Activated CD8-positive, alpha-beta memory T cell treated with anti-CD3 and anti-CD28 coated beads, Interleukin-2, amount 50 U/mL, for 24 hours (primary cell): ENCODE measurements around the gene CUL5.

ENCODE experiments used
- DNase-seq: peaks from one replicate; pipeline ENCODE4 v3.0.0-alpha.2; 2020; ENCODE audit errors: extremely low read depth

Gene CUL5

GRCh38 chr11:108008656-108009496 is at the start of gene CUL5:
TSS of gene CUL5 (plus strand) at chr11:108008898. CDS start at chr11:108009349, 451 bp downstream.
- DNase-seq = peak; percentile 71

- DNase-seq = no peak
Measured at GRCh38 chr11:107961480-107961879, 47.2 kb upstream of the CUL5 start.

DNA sequence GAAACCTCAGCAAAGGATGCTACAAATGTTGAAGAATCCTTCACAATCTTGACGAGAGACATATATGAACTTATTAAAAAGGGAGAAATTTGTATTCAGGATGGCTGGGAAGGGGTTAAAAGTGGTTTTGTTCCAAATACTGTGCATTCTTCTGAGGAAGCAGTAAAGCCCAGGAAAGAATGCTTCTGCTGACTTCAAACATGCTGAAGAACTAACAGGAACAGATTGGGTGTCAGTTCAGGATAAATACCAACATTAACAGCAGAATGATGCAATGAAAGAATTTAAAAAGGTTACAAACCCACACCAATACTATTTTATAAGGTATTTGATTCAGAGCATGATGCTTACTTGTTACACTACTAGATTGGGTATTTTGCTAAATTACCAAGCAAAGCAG is 46.5 kb upstream of the CUL5 start:
- no peak for DNase-seq

GRCh38 chr11:107963091-107963490 is 45.6 kb upstream of the CUL5 start:
- no peak for DNase-seq

DNA sequence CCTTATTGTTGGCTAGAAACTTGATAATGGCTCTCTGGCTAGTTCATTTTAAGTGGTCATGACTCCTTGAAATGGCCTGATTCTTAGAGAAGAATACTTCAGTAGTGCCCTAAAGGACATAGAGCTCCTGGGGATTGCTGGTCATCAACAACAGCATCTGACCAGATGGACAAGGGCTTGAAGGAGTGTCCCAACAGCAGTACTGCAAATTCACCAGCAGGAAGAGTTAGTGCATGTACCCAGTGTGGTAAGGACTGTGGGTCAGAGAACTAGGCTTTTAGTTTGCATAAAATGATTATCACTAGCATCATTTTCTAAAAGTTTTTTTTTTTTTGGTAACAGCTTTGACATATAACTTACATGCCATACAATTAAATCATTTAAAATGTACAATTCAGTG is 39.5 kb upstream of the CUL5 start:
- DNase-seq = no peak

DNA sequence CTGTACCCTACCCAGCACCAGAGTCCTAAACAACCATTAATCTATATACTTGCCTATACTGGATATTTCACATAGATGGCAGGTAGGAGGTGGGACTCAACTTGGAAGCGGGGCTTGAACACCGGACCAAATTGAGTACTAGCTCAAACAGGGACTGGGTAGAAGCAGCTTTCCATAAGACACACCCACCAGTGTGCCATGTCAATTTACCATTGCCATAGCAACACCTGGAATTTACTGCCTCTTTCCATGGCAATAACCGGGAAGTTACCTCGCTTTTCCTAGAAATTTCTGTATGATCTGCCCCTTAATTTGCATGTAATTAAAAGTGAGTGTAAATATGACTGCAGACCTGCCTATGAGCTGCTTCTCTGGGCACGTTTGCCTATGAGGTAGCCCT is 38.6 kb upstream of the CUL5 start:
- no peak for DNase-seq

GRCh38 chr11:107973641-107974040 is 35.1 kb upstream of the CUL5 start:
- no peak for DNase-seq

DNA sequence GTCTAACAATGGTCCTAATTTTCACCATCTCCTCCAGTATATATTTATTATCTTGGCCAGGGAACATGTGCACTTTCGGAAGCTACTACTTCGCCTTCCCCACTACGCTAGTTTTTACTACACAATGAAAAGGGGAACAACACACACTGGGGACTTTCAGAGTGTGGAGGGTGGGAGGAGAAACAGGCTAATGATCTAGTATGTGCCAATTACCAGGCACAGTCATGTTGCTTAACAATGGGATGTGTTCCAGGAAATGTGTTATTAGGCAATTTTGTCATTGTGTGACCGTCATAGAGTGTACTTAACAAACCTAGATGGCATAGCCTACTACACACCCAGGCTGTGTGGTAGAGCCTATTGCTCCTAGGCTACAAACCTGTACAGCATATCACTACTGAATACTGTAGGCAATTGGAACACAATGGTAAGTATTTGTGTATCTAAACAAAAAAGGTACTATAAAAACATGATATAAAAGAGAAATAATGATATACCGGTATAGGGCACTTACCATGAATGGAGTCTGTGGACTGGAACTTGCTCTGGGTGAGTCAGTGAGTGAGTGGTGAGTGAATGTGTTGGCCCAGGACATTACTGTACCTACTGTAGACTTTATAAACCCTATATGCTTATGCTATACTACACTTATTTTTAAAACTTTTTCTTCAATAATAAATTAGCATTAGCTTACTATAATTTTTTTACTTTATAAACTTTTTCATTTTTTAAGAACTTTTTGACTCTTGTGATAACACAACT is 20.1 kb upstream of the CUL5 start:
- DNase-seq = no peak

- no peak for DNase-seq
Measured at GRCh38 chr11:107991868-107992414, 16.8 kb upstream of the CUL5 start.

GRCh38 chr11:107996006-107996776 is 12.5 kb upstream of the CUL5 start:
- no peak for DNase-seq

GRCh38 chr11:107998761-107999160 is 9.9 kb upstream of the CUL5 start:
- no peak for DNase-seq

DNA sequence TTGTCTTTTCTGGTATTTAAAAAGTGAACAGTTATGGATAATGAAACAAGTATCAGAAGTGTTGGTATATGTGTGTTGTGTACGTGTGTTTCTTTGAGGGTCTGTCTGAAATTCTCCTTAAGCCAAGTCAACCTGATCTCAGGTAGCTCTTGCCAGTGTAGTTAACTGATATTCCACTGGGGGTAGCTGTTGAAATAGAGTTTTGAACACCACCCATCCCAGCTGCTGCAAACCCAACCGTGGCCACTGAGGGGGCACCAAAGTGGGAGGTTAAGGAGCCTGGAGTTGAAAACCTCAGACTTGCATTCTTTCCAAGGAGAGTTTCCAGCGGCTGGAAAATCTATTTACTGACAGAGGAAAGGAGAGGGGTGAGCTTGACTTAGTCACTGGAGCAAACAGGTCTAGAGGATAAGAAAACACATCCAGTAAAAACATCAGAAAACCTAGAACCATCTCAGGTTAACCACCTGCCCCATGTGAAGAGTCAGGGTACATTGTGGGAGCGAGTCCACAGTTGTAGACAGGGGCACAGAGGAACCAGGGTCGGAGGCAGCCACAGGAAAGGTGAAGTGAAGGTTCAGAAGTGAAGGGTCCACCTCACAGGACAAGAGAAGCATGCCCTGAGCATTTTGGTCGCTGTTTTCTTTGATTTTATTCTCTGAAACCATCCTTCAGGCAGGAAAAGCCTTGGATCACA is 8.8 kb upstream of the CUL5 start:
- DNase-seq = no peak

- DNase-seq = no peak
Measured at GRCh38 chr11:108002476-108002875, 6.2 kb upstream of the CUL5 start.

DNA sequence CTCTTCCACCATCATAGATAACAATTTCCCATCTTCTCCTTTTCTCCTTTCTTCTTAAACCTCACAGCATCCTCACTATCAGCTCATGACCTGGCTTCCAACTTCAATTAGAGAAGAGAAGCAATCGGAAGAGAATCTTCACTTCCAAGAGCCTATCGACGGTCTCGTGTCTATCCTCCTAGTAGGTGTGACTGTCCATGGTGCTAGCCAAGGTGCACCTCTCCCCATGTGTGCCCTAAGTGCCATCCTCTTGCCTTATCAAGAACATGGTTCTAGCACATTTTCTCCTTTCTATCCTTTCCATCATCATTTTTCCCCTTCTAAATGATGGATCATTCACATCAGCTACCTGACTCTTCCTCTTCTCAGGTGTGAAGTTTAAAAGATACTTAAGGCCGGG is 5.1 kb upstream of the CUL5 start:
- DNase-seq = no peak

DNA sequence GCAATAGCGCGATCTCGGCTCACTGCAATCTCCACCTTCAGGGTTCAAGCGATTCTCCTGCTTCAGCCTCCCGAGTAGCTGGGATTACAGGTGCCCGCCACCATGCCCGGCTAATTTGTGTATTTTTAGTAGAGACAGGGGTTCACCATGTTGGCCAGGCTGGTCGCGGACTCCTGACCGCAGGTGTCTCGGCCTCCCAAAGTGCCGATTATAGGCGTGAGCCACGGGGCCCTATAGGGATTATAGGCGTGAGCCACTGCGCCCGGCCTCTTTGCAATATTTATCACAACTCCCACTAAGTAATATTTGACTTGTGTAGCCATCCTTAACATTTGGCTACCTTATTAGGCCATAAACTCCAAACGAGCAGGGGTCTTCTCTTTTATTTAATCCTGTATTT is 879 bp upstream of the CUL5 start:
- no peak for DNase-seq

DNA sequence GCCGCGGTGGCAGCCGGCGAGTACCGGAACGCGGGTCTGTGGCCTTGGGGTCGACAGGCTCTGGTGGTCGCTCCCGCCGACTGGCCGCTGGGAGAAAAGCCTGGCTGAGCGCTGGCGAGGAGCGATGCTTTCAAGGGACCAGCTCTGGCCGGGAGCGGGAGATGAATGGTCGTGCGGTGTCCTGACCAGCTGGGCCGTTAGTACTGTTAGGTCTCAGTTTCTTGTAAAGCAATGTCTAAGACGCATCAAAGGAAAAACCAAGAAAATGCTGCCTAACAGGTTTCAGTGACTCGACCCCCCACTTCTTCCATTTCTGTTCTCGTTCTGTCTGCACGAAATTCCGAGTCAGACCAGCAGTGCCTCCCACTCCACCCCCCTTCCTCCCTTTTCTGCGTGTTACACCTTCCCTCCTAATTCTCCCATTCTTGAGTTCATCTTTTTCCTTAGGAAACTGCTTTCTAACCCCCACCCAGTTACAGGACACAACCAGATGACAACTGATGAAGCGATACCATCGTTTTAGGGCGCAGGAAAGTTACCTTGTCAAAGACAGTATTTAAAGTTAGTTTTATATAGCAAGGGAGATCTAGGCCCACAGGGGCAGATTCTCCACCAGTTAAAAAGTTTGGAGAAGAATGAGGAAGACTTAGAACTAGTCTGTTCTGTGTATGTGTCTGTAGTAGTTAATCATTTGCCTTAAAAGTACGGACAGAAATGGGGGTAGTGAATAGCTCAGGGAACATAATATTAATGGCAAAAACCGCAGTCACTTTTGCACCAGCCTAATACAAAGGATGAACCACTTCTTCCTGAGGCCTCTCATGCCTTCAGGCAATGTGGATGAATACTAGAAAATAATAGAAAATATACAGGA is 1.0 kb downstream of the CUL5 start:
- DNase-seq = no peak

- no peak for DNase-seq
Measured at GRCh38 chr11:108012139-108012725, 3.5 kb downstream of the CUL5 start.

- DNase-seq = no peak
Measured at GRCh38 chr11:108016647-108017046, 7.9 kb downstream of the CUL5 start.

- DNase-seq = no peak
Measured at GRCh38 chr11:108018708-108019107, 10.0 kb downstream of the CUL5 start.
